B cell (primary cell): Measurements from ENCODE around the gene ARHGAP15. TPM values are rescaled to one million over a fixed set of nuclear protein-coding genes. Genes with fewer than 3 reads are reported as not detected.

ENCODE experiments used
- ATAC-seq: fragments of 200-7000 bp; cut with Tn5 transposase; one replicate; pipeline ENCODE4 v1.10.0; 2021; ENCODE audit warnings: low read depth, mild to moderate bottlenecking, moderate number of reproducible peaks, moderate library complexity
- CTCF ChIA-PET: fragments of 350-600 bp; sonication (Branson Sonifier 250); formaldehyde crosslinking; loops from one replicate; lab custom pipeline; 2021; ENCODE audit warnings: antibody characterized with exemption, inconsistent platforms; lab: Charles Lee
- POLR2A ChIA-PET: fragments of 350-600 bp; sonication (Branson Sonifier 250); formaldehyde crosslinking; loops from one replicate; lab custom pipeline; 2021; ENCODE audit warnings: antibody characterized with exemption; lab: Charles Lee
- DNase-seq: peaks from one replicate; pipeline ENCODE4 v3.0.0; 2013
- H2AFZ ChIP-seq: 2 replicates; pipeline ENCODE4 v1.6.1; 2012; ENCODE audit warnings: mild to moderate bottlenecking, low read depth, low read length; ENCODE audit not compliant: insufficient read depth, poor library complexity, severe bottlenecking
- H3K27ac ChIP-seq, 2 donors: 1 replicate in 1 of 2; 2 replicates in 1 of 2; pipeline ENCODE4 v1.5.1; 2012 to 2013; ENCODE audit warnings: low read length in 2 of 2, mild to moderate bottlenecking in 2 of 2, moderate library complexity in 1 of 2
- H3K27me3 ChIP-seq, 4 experiments: fragments of 200-600 bp in 1 of 4; sonication (generic) in 1 of 4; replicated peaks in 1 of 4; 1 replicate in 2 of 4; 2 replicates in 2 of 4; pipeline versions ENCODE4 v1.6.1 to v1.7.0; 2013 to 2016; ENCODE audit warnings: low read length in 3 of 4, mild to moderate bottlenecking in 2 of 4, mixed read lengths in 1 of 4, moderate library complexity in 1 of 4; ENCODE audit not compliant: insufficient read depth in 4 of 4, control insufficient read depth in 3 of 4; ENCODE audit errors: control extremely low read depth in 1 of 4
- H3K36me3 ChIP-seq, 2 experiments: replicated peaks in 1 of 2; 1 replicate in 1 of 2; 2 replicates in 1 of 2; pipeline versions ENCODE4 v1.6.1 to v1.7.1; 2013; ENCODE audit warnings: low read length in 1 of 2; ENCODE audit not compliant: insufficient read depth in 2 of 2, control insufficient read depth in 1 of 2; ENCODE audit errors: control extremely low read depth in 1 of 2, extremely low read depth in 1 of 2
- H3K4me1 ChIP-seq, 2 donors: fragments of 200-600 bp in 1 of 2; sonication (generic) in 1 of 2; 1 replicate in 1 of 2; 2 replicates in 1 of 2; pipeline versions ENCODE4 v1.5.1 to v1.6.1; 2013 to 2017; ENCODE audit warnings: low read length in 2 of 2; ENCODE audit not compliant: control insufficient read depth in 2 of 2, insufficient read depth in 2 of 2
- H3K4me2 ChIP-seq: replicated peaks from 2 replicates; pipeline ENCODE3; 2012; ENCODE audit warnings: mild to moderate bottlenecking, low read depth, low read length; ENCODE audit not compliant: poor library complexity, severe bottlenecking
- H3K4me3 ChIP-seq, 5 experiments: fragments of 200-600 bp in 1 of 5; sonication (generic) in 1 of 5; 1 replicate in 3 of 5; 2 replicates in 2 of 5; pipeline versions ENCODE4 v1.5.1 to v1.7.0; 2011 to 2016; ENCODE audit warnings: low read length in 4 of 5, mild to moderate bottlenecking in 4 of 5, low read depth in 2 of 5, control low read depth in 1 of 5, moderate library complexity in 1 of 5; ENCODE audit not compliant: insufficient read depth in 1 of 5; ENCODE audit errors: control extremely low read depth in 1 of 5, extremely low read depth in 1 of 5
- H3K79me2 ChIP-seq: fragments of 200-600 bp; sonication (generic); one replicate; pipeline ENCODE4 v1.6.0; 2016; ENCODE audit warnings: low read length; ENCODE audit not compliant: control insufficient read depth, insufficient read depth
- H3K9ac ChIP-seq: fragments of 200-600 bp; sonication (generic); 2 replicates; pipeline ENCODE4 v1.6.1; 2017; ENCODE audit warnings: mild to moderate bottlenecking, low read length, moderate library complexity
- H3K9me3 ChIP-seq, 3 donors: one replicate each; pipeline versions ENCODE4 v1.6.1 to v1.7.1; 2013; ENCODE audit warnings: low read length in 2 of 3; ENCODE audit not compliant: control insufficient read depth in 2 of 3, insufficient read depth in 1 of 3; ENCODE audit errors: control extremely low read depth in 1 of 3
- H4K20me1 ChIP-seq: 2 replicates; pipeline ENCODE4 v1.6.0; 2012; ENCODE audit warnings: mild to moderate bottlenecking, low read length; ENCODE audit not compliant: insufficient read depth, control insufficient read depth, poor library complexity, severe bottlenecking
- H3K27ac Mint-ChIP-seq: one replicate; pipeline ENCODE4 v1.8.0; 2021; ENCODE audit warnings: mixed read lengths
- H3K27me3 Mint-ChIP-seq: one replicate; pipeline ENCODE4 v1.8.0; 2021; ENCODE audit warnings: mixed read lengths
- H3K4me1 Mint-ChIP-seq: one replicate; pipeline ENCODE4 v1.8.0; 2021; ENCODE audit warnings: mixed read lengths
- H3K4me3 Mint-ChIP-seq: one replicate; pipeline ENCODE4 v1.8.0; 2021; ENCODE audit warnings: mixed read lengths
- H3K9me3 Mint-ChIP-seq: one replicate; pipeline ENCODE4 v1.8.0; 2022; ENCODE audit warnings: mixed read lengths; ENCODE audit not compliant: insufficient read depth
- CTCF ChIP-seq: fragments of 200-600 bp; IDR thresholded peaks from one replicate; pipeline ENCODE4 v1.8.0; 2022; ENCODE audit warnings: antibody characterized with exemption, mild to moderate bottlenecking
- EZH2 ChIP-seq: IDR thresholded peaks from 2 replicates; pipeline ENCODE4 v1.6.1; 2012; ENCODE audit warnings: borderline replicate concordance, low read depth, mild to moderate bottlenecking, moderate library complexity, low read length; ENCODE audit not compliant: insufficient read depth, poor library complexity, severe bottlenecking
- WGBS: methylation state at CpG from one replicate; pipeline ENCODE4 v1.1.5; 2013; ENCODE audit warnings: missing lambda C conversion rate; ENCODE audit not compliant: insufficient coverage; 5-methylcytosine and 5-hydroxymethylcytosine counted together
- intact Hi-C: fragments of 100-400 bp; cut with micrococcal nuclease; formaldehyde crosslinking; loops from one replicate; pipeline ENCODE4 v1.10.0; 2022
- polyA plus RNA-seq: library from polyadenylated mRNA; depleted of rRNA; stranded (reverse); fragments of >200 nt; gene quantifications from 2 replicates; pipeline ENCODE4 v1.2.3, GENCODE V29; 2012
- total RNA-seq, 2 donors: library from RNA; stranded (reverse); fragments of 120-200 nt in 1 of 2; gene quantifications; 1 replicate in 1 of 2; 2 replicates in 1 of 2; pipeline versions ENCODE4 v1.2.3 to v1.2.4, GENCODE V29; 2013 to 2022

Gene ARHGAP15
- total and polyA plus RNA-seq, 2 donors (not counting 1 experiment from before 2014, with no cell fraction given) = 58.6 to 187 TPM

- peaks cover 14 to 34% of the 10 kb centered on the region in 2 experiments for H3K36me3 ChIP-seq
- peak; percentile 90 for ATAC-seq
- peaks cover 73% of the 10 kb centered on the region for H3K4me1 Mint-ChIP-seq
- no peaks in the 10 kb centered on the region for H3K27me3 ChIP-seq
- intact Hi-C loops = loop anchor here (1.0 to 5.0 kb wide), 6 partner anchors 15 to 130 kb away; no protein-coding TSS in a partner anchor
- peaks cover 26% of the 10 kb centered on the region for H4K20me1 ChIP-seq
- H3K9me3 Mint-ChIP-seq = no peaks in the 10 kb centered on the region
- no peak overlapping the region for H3K9ac ChIP-seq
- no peaks in the 10 kb centered on the region for H3K9me3 ChIP-seq
- CTCF ChIA-PET = interaction anchor here (0.6 to 12.7 kb wide), 32 partner anchors 11 to 128 kb away, joined by 3 to 196 read pairs (median 6); partner anchors contain the start of gene ARHGAP15
- no peak overlapping the region for H3K4me3 ChIP-seq
- H3K4me1 ChIP-seq = peaks cover 45 to 56% of the 10 kb centered on the region in 2 donors
- 76% methylated on average over 9 of the region's 12 CpGs for WGBS
- H3K4me3 Mint-ChIP-seq = no peak overlapping the region
- POLR2A ChIA-PET = no interaction called here
- no peaks in the 10 kb centered on the region for H3K27me3 Mint-ChIP-seq
- H3K27ac ChIP-seq = peak overlapping the region in 1 of 2 donors; percentile 42
- H2AFZ ChIP-seq = peak overlapping the region; percentile 4
- H3K79me2 ChIP-seq = peaks cover 92% of the 10 kb centered on the region
- peak overlapping the region; percentile 28 for H3K27ac Mint-ChIP-seq
- TF ChIP-seq EZH2 (no peak), CTCF (peak; percentile 78)
- DNase-seq = peak; percentile 77
- H3K4me2 ChIP-seq = no peak overlapping the region
Observed at GRCh38 chr2:143162123-143162837, 33.1 kb downstream of the ARHGAP15 start.

DNA sequence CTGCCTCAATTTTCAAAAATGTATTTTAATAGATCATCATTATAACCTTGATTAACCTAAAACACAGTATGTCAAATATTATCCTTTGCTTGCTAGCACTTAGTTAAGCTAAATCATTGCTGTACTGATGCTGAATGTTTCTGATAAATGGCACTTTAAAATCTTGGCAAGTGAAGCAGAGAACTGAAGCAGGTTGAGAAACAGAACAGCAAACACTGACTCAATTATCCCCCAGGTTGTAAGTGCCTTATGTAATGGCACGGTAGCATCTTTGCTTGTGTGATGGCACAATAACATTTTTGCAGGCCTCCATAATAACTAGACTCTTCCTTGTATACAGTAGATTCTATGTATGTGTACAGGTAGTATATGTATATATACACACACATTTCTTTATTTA lies 33.8 kb downstream of the ARHGAP15 start:
- Mint-ChIP-seq H3K4me3 (no peak overlapping the region), H3K4me1 (peaks cover 73% of the 10 kb centered on the region), H3K27ac (no peak overlapping the region), H3K9me3 (no peaks in the 10 kb centered on the region), H3K27me3 (no peaks in the 10 kb centered on the region)
- H2AFZ ChIP-seq = no peak overlapping the region
- no peaks in the 10 kb centered on the region for H3K27me3 ChIP-seq
- H3K36me3 ChIP-seq = peaks cover 16 to 40% of the 10 kb centered on the region in 2 experiments
- no peak overlapping the region for H3K27ac ChIP-seq
- H3K4me1 ChIP-seq = peaks cover 44 to 52% of the 10 kb centered on the region in 2 donors
- WGBS = no CpG with 5 or more reads among the region's 1 CpG
- peaks cover 96% of the 10 kb centered on the region for H3K79me2 ChIP-seq
- H3K9me3 ChIP-seq = no peaks in the 10 kb centered on the region
- H3K4me2 ChIP-seq = no peak overlapping the region
- no peak overlapping the region for H3K9ac ChIP-seq
- CTCF ChIA-PET = interaction anchor here (0.8 to 12.7 kb wide), 12 partner anchors 10 to 121 kb away, joined by 3 to 196 read pairs (median 11); partner anchors contain the start of gene ARHGAP15
- ATAC-seq = no peak
- no peak for DNase-seq
- intact Hi-C loops = loop anchor here (1.0 to 5.0 kb wide), 6 partner anchors 14 to 131 kb away; no protein-coding TSS in a partner anchor
- TF ChIP-seq CTCF = no peak
- TF ChIP-seq EZH2 = no peak
- no peak overlapping the region for H3K4me3 ChIP-seq
- POLR2A ChIA-PET = no interaction called here
- H4K20me1 ChIP-seq = peaks cover 31% of the 10 kb centered on the region
